ENCODE data around the gene NKG7. TPM values are rescaled to one million over a fixed set of nuclear protein-coding genes. Genes with fewer than 3 reads are reported as not detected.

NKG7 gene
- total and polyA plus RNA-seq, 2 of the 13 experiments (the other 11 are each of a cell fraction or from before 2014, with no cell fraction given), result 0.40 TPM; not detected in 1

GRCh38 chr19:51354742-51355148 is 17.7 kb downstream of the NKG7 start (continued):
- TF ChIP-seq ZNF274 (CRISPR knock-in tag; IDR thresholded peaks at IDR 0.05) (no peak), POLR2A (IDR thresholded peaks at IDR 0.05; ENCODE audit: insufficient read depth in 1 of 2, low read depth in 2 of 2, low read length in 2 of 2) (no peak; a peak in 2 of 4 replicates), CSRNP1 (CRISPR knock-in tag; IDR thresholded peaks at IDR 0.05) (no peak), NCOA1 (CRISPR knock-in tag; IDR thresholded peaks at IDR 0.05) (0 out of 2 replicates have a peak, but pooled peaks have one; percentile 72), ZNF639 (CRISPR knock-in tag; conservative IDR thresholded peaks at IDR 0.05) (no peak), ZBTB8A (CRISPR knock-in tag; IDR thresholded peaks at IDR 0.05; ENCODE audit: borderline replicate concordance, low read depth) (peak; percentile 98), KDM5A (IDR thresholded peaks at IDR 0.05; ENCODE audit: borderline replicate concordance, low read length) (no peak), ZNF564 (CRISPR knock-in tag; IDR thresholded peaks at IDR 0.05) (no peak), ZNF451 (CRISPR knock-in tag; IDR thresholded peaks at IDR 0.05) (no peak), HNRNPL (IDR thresholded peaks at IDR 0.05; ENCODE audit: low read depth, low read length) (no peak), ZNF317 (CRISPR knock-in tag; IDR thresholded peaks at IDR 0.05) (no peak), BCL6 (CRISPR knock-in tag; IDR thresholded peaks at IDR 0.05) (peak; percentile 59; the same call in 1 of the 2 replicates), NFATC3 (CRISPR knock-in tag; IDR thresholded peaks at IDR 0.05) (no peak), TRAFD1 (CRISPR knock-in tag; IDR thresholded peaks at IDR 0.05; ENCODE audit: borderline replicate concordance) (no peak), NR2C2 (CRISPR knock-in tag; IDR thresholded peaks at IDR 0.05; ENCODE audit: borderline replicate concordance) (no peak), ETV5 (CRISPR knock-in tag; IDR thresholded peaks at IDR 0.05; ENCODE audit: borderline replicate concordance) (peak; percentile 62; the same call in 1 of the 2 replicates), ZBTB4 (CRISPR knock-in tag; IDR thresholded peaks at IDR 0.05; ENCODE audit: borderline replicate concordance) (no peak), GABPB1 (CRISPR knock-in tag; IDR thresholded peaks at IDR 0.05) (no peak), SPEN (CRISPR knock-in tag; IDR thresholded peaks at IDR 0.05; ENCODE audit: low read depth) (no peak; the same call in 1 of the 2 replicates)

Data from HepG2 (cell line).